Thoracic aorta (tissue), 2 donors: Measurements from ENCODE around the gene C17orf107. TPM values are rescaled to one million over a fixed set of nuclear protein-coding genes. Genes with fewer than 3 reads are reported as not detected.
"Not testable (repeated sequence)": the region's sequence is repeated elsewhere in the genome, so short reads cannot be mapped to it uniquely, and the experiment has no call there.

Source experiments
- ATAC-seq: fragments of 150-250 bp; one replicate; pipeline ENCODE4 v1.8.0; 2017; ENCODE audit warnings: low read depth; ENCODE audit not compliant: insufficient number of reproducible peaks, low FRiP score
- DNase-seq: peaks from one replicate; pipeline ENCODE4 v3.0.0-alpha.2; 2020; ENCODE audit warnings: low spot score
- H3K27ac ChIP-seq, 2 donors: fragments of 200-600 bp; sonication (generic); 1 replicate in 1 of 2; 2 replicates in 1 of 2; pipeline ENCODE4 v1.5.1; 2016; ENCODE audit warnings: mild to moderate bottlenecking in 2 of 2, moderate library complexity in 2 of 2
- H3K27me3 ChIP-seq: fragments of 200-600 bp; sonication (generic); replicated peaks from 2 replicates; pipeline ENCODE4 v1.6.0; 2016; ENCODE audit warnings: mild to moderate bottlenecking; ENCODE audit not compliant: insufficient read depth
- H3K36me3 ChIP-seq: fragments of 200-600 bp; sonication (generic); one replicate; pipeline ENCODE4 v1.5.1; 2016
- H3K4me1 ChIP-seq, 2 donors: fragments of 200-600 bp; sonication (generic); 1 replicate in 1 of 2; 2 replicates in 1 of 2; pipeline versions ENCODE4 v1.5.1 to v1.6.0; 2016; ENCODE audit warnings: low read depth in 2 of 2, mild to moderate bottlenecking in 1 of 2; ENCODE audit not compliant: control insufficient read depth in 1 of 2
- H3K4me3 ChIP-seq: fragments of 200-600 bp; sonication (generic); 2 replicates; pipeline ENCODE4 v1.5.1; 2016; ENCODE audit warnings: mild to moderate bottlenecking
- H3K9me3 ChIP-seq: fragments of 200-600 bp; sonication (generic); 2 replicates; pipeline ENCODE4 v1.5.1; 2016
- CTCF ChIP-seq: fragments of 200-600 bp; sonication (generic); IDR thresholded peaks from one replicate; pipeline ENCODE4 v1.5.1; 2019; ENCODE audit warnings: antibody characterized with exemption
- total RNA-seq, 2 donors: library from RNA; depleted of rRNA; stranded (reverse); fragments of >200 nt; gene quantifications; one replicate each; pipeline versions ENCODE4 v1.1.0 to v1.2.3, GENCODE V29; 2016

Gene C17orf107
- total RNA-seq, 2 donors from 2014 or later = 1.9 to 5.6 TPM

GRCh38 chr17:4919511-4920047, 20.2 kb downstream of the C17orf107 start:
- no peak for TF ChIP-seq CTCF
- H3K27ac ChIP-seq = no peak overlapping the region
- no peak for ATAC-seq
- H3K27me3 ChIP-seq = no peaks in the 10 kb centered on the region
- DNase-seq = no peak
- no peak overlapping the region for H3K4me3 ChIP-seq
- H3K4me1 ChIP-seq = no peaks in the 10 kb centered on the region
- H3K9me3 ChIP-seq = no peaks in the 10 kb centered on the region
- H3K36me3 ChIP-seq = no peaks in the 10 kb centered on the region

GRCh38 chr17:4920351-4921048, 21.2 kb downstream of the C17orf107 start:
- Histone ChIP-seq H3K4me3 (no peak overlapping the region), H3K9me3 (no peaks in the 10 kb centered on the region), H3K36me3 (no peaks in the 10 kb centered on the region), H3K27me3 (no peaks in the 10 kb centered on the region), H3K4me1 (no peaks in the 10 kb centered on the region), H3K27ac (no peak overlapping the region)
- TF ChIP-seq CTCF = no peak
- DNase-seq = no peak
- ATAC-seq = no peak

- H3K9me3 ChIP-seq = no peaks in the 10 kb centered on the region
- DNase-seq (no peak), ATAC-seq (no peak)
- no peak for TF ChIP-seq CTCF
- no peak overlapping the region for H3K4me3 ChIP-seq
- H3K27me3 ChIP-seq = no peaks in the 10 kb centered on the region
- H3K36me3 ChIP-seq = no peaks in the 10 kb centered on the region
- H3K4me1 ChIP-seq = no peaks in the 10 kb centered on the region
- no peak overlapping the region for H3K27ac ChIP-seq
These were observed 22.0 kb downstream of the C17orf107 start for GRCh38 chr17:4921320-4921719.

- not testable (repeated sequence) for DNase-seq, H3K4me1 ChIP-seq, H3K9me3 ChIP-seq, H3K4me3 ChIP-seq, ATAC-seq, H3K36me3 ChIP-seq, H3K27ac ChIP-seq, H3K27me3 ChIP-seq
These were observed 27.4 kb downstream of the C17orf107 start for GRCh38 chr17:4926577-4927335.

- H3K9me3 ChIP-seq = no peaks in the 10 kb centered on the region
- H3K27ac ChIP-seq = no peak overlapping the region
- no peaks in the 10 kb centered on the region for H3K36me3 ChIP-seq
- DNase-seq = no peak
- no peak for TF ChIP-seq CTCF
- H3K4me1 ChIP-seq = peaks cover 0 to 1% of the 10 kb centered on the region in 2 donors
- H3K27me3 ChIP-seq = no peaks in the 10 kb centered on the region
- no peak overlapping the region for H3K4me3 ChIP-seq
- ATAC-seq = no peak
These were observed 29.5 kb downstream of the C17orf107 start for GRCh38 chr17:4928881-4929280.
